GM18498 (cell line): ENCODE measurements around the gene GAMT.
"Not testable (repeated sequence)": the region's sequence is repeated elsewhere in the genome, so short reads cannot be mapped to it uniquely, and the experiment has no call there.

ENCODE experiments used
- ATAC-seq: cut with Tn5 transposase; IDR thresholded peaks from one replicate; pipeline ENCODE4 v1.9.1; 2021; ENCODE audit warnings: mild to moderate bottlenecking, moderate library complexity; ENCODE audit not compliant: unreplicated experiment

Gene GAMT

DNA sequence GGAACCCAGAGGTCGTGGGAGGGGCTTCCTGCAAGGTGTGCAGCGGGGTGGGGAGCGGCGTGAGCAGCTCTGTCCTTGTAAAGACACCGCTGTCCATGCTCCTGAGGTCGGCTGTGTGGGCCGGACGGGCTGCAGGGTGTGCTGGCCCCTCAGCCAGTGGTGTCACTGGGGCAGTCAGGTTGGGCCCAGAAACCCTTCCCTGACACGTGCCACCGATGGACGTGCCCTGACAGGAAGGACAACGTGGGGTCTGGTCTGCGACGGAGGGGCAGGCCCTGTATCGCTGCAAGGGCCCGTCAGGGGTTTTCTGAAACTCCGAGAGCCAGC is 32.7 kb upstream of the GAMT start:
- no peak for ATAC-seq

DNA sequence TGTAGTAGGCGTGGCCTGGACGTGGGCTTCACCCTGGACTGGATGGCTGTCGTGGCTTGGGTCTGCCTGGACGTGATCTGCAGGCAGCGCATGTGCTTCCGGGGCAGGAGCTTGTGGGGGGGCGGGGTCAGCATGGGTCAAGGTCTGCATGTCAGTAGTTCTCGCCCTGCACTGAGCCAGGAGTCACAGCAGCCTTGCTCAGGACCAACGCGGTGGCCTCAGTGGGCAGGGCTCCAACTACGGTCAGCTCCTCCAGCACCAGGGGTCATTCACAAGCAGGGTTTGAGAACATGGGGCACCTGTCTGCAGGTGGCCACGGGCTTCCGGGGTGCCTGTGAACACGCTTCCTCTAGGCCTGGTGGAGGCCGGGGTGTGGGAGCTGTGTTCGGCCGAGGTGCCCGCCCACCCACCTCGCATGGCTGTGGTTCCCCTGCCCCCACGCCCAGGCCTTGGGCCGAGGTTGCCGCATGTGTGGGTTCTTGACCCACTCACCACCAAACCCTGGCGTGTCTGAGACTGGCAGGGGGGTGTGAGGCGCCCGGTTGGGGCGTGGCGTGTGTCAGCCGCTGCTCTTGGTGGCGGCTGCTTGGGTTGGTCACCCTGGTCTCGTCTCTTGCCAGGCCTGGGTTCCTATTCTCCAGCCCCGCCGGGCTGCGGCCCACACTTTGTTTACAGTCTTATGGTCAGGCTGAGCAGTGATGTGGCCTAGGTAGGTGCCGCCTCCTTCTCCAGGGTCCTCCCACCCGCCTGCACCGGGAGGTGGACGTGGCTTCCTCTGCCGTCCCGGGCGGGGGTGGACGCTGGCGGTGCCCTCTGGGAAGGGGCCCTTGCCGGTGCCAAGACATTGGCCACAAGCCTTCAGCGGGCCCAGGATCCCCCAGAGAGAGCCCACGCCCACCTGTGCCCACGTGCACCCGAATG is 32.0 kb upstream of the GAMT start:
- ATAC-seq: no peak

DNA sequence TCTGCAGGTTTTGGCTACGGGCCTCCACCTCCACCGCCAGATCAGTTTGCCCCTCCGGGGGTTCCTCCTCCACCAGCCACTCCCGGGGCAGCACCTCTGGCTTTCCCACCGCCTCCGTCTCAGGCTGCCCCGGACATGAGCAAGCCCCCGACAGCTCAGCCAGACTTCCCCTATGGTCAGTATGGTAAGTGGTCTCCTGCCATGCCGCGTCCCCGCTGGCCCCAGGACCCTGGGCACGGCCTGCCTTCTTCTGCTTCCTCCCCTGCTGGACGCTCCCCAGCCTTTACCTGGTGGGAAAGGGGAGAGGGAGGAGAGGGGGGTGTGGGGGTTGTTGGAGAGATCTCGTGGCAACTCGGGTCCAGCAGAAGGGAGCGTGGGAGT is 31.2 kb upstream of the GAMT start:
- ATAC-seq: no peak

DNA sequence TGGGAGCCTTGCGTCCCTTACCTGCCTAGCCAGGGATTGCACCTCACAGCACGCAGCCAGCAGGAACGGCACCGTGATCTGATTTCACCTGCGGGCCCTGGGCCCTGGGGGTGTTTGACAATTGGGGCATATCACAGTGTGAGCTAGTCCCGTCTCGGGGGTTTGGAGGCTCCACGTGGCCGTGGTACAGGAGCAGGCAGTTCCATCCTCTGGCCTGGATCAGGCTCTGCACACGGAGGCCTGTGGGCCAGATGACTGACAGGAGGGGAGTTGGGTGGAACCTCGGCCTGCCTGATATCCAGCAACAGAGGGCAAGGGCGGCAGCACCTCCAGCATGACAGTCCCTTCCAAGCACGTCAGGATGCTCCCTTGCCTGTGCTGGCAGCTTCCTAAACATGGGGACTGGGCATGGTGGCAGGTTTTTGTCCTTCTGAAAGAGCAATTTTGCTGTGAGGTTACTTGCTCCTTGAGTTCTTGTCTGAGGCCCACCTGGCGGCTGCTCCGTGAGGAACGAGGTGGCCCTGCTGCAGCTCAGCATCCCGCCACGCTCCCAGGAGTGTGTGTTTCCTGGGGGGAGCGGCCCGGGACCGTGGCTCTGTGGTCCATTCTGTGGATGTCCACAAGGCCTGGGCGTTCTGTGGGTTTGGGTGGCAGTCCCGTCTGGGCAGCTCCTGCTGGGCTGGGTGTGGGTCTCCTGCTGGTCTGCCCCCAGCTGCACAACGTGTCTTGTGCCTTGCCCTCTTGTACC is 30.6 kb upstream of the GAMT start:
- no peak for ATAC-seq

DNA sequence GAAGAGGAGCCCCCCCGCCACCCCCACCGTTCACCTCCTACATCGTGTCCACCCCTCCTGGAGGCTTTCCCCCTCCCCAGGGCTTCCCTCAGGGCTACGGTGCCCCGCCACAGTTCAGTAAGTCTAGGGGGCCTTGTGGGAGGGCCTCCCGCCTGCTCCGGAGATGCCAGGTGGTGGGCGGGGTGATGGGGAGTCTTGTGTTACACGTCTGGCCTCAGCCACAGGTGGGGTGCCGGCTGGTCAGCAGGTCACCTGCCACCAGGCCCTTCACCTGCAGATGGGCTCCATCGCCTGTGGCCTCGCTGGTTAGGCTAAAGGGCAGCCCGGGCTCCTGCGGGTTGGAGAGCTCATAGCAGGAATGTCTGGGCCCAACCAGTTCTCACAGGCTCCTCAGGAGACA is 28.9 kb upstream of the GAMT start:
- no peak for ATAC-seq

DNA sequence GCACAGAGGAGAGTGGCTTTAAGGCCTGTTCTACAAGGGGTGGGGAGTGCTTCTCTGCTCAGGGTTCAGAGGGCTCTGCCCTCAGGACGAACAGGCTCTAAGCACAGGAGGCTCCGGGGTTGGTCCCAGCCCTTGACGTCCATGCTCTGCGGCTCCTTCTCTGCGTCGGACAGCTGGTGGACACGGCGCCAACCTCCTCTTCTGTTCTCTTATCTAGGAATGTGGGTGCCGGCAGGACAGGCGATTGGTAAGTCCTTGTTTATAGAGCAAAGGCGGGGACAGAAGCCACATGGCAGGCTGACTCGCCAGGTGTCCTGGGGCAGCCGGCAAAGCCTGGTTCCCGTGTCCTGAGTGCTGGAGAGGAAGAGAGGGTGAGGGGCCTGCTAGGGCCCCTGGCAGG is 28.4 kb upstream of the GAMT start:
- no peak for ATAC-seq

DNA sequence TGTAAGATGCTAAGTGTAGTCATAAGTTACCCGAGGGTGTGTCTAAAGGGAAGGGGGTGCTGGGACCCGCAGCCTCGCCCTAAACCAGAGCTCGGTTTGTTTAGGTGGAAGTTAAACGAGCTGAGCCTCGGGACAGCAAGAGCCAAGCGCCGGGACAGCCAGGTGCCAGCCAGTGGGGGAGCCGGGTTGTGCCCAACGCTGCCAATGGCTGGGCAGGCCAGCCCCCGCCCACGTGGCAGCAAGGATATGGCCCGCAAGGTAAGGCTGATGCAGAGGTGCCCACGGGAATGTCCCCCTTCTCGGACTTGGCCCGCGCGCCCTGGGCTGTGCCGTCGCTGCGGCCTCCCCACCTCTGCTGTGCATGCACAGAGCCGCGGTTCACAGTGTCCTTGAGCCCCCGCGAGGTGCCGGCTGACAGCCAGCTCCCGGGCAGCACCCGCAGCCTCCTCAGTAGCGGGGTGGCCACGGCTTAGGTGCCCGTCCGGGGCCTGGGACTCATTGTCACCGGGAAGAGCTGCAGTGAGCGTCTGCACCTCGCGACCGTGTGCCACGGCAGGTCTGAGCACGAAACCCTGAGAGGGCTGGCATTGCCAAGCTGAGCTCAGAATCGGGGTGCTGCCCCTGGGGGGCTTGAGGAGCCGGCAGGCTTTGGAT is 27.5 kb upstream of the GAMT start:
- no peak for ATAC-seq

DNA sequence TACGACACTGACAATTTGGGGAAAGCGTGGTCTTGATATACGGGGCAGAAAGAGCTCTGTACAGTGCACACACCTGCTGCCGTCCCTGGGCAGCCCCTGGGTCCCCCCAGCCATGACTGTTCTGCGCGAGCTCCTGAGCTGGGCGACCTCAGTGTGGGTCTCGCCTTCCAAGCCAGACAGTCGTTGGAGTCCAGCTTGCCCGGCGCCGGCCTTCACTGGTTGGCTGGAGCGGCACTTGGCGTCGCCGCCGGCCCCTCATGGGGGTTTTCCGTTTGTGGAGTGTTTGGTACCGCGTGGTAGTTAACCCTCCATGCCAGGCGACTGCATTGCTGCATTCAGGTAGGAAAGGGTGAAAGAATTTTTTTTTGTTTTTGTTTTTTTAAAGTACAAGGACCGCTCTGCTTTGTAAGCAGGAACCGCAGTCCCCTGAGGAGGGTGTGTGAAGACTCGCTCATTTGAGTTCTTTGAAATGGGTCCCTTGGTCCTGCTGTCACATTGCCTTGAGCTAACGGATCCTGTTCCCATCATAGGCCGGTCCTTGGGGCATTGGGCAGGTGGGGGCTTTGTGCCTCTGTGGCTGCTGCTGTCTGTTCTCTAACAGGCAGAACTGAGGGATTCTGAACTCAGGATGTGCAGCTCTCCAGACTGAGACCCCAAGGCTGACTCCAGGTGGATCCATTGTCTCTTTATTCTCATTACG is 26.0 kb upstream of the GAMT start:
- ATAC-seq: no peak

DNA sequence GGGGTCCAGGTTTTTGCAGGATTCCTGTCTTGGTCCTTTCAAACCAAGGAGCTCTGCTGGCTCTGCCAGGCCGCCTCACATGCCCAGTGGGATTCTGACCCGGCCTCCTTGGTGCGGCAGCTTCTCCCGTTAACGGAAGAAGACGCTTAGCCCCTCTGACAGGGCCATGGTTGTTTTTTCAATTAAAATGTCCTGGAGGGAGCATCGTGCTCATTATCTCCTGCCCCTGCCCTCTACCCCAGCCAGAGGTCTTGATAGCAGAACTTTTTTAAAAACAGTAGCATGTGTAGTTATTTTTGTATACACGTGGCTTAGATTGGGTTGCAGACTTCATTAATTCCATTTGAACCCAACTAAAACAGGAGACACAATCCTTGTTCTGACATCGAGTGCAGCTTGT is 25.4 kb upstream of the GAMT start:
- no peak for ATAC-seq

DNA sequence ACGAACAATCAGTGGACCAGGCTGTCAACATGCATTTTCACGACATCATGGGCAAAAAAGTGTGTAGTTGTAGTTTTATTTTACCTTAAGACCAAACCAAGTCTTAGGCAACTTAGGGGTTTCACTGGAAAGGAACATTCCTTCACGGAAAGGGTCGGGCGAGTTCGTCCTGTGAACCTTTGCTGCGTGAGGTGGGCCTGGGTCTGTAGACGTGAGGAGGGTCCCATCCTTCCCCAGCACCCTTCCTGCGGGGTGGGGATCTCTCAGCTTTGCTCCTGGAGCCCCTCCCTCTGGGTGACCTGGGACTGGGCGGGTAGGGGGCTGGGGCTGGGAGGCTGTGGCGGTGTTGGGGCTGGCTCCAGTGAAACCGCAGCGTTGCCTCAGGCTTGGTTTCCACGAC is 24.6 kb upstream of the GAMT start:
- ATAC-seq: no peak

DNA sequence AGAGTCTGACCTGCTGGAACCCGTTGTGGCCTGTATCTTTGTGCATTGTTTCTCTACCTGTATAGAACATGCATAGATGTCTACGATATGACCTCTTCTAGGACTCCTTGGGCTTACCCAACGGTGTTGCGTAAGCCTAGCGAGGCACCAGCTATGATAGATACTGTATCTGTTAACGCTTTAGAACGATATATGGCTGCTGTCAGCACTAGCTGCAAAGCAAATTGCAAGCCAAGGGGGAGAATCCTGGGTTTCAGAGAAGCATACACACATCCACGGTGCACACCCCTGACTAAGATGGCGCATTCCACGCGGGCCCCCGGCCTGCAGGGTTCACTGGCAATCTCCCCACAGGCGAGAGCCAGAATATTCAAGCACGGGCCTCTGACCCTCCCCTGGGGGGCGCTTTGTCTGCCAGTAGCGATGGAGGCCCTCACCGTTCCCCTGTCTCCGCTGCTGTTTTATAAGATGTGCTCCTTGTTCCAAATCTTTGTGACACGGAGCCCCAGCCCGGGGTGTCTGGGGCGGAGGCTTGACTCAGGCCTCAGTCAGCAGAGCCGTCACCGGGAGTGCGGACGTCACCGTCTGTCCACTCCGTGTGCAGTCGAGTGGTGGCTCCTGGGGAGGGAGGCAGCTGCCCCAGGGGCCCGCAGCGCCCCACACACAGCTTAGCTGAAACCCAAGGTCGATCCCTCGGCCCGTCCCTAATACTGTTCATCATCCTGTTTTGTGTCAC is 23.9 kb upstream of the GAMT start:
- ATAC-seq: no peak

DNA sequence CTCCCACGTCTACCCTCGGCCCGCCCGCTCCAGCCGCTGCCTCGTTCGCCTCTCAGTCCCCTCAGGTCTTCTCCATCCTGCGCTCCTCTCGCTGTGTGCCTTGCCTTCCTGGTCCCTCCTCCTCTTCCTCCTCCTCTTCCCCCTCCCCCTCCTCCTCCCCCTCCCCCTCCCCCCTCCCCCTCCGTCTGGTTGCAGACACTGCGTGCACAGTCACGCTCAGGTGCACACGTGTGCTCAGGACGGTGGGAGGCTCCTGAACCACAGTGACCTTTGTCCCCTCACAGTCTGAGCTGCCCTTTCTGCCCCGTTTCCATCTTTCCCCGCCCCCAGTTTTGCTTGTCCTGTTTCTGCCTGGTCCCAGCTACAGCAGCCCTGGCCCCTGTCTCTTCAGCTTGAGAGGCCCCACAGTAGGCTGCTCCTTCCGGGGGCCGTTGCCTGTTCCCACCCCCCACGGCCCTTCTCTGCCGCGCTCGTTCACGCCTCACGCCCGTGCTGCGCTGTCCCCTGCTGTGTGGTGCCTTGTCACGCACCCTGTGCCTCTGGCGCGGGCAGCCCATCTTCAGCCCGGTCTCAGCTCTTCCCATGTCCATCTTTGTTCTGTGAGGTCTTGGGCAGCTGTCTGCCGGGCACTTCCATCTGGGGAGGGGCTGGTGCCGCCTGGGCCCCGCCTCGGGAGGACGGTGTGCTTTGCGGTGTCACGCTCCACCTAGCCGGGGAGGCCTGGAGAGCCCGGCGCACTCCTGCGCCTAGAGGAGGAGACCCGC is 23.0 kb upstream of the GAMT start:
- ATAC-seq: no peak

DNA sequence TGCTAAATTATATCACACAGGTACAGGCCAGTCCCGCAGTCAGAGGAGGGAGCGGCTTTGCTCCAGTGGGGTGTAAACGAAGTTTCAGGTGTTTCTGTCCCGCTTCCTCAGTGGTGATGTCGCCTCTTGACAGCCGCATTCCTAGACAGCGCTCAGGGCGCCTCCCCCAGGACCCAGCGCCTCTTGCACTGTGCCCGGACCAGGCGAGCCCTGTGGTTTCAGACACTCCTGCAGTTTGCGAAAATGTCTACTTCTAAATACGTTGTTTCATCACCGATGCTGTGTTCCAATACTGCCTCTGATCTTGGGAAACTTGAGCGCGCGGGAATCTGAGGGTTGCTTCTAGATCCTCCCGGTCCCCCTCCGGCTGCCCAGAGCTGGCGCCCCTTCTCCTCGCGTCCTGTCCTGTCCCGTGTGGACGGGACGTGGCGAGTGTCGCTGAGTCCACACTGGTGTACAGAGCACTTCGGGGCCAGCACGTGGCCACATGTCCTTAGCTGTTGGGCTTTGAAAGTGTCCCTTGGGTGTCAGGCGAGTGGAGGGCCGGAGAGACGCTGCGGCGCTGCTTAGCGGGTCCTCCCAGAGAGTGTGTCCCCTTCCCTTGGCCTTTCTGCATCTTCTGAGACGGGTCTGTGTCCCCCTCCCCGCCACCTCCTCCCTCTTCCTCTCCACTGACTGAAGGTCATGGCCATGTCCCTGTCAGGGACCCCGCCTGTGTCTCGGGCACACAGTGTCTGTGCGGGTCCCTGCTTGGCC is 22.3 kb upstream of the GAMT start:
- ATAC-seq: no peak

DNA sequence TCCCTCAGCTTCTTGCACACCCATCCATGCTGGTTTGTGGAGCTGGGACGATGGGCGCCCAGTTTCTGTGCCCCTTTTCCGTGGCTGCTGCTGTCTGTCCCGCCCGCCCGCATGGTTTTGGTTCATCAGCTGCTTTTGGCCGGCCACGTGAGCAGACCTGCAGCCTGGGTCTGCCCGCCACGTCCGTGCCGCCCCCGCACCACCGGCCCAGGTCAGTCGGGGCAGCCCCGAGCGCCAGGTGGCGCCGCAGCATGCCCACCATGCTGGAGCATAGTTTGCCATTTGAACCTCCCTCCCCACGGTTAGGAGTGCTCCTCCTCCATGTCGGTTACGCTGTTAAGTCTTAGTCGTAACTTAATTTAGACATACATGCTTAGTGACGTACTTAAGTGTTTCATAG is 21.6 kb upstream of the GAMT start:
- no peak for ATAC-seq

DNA sequence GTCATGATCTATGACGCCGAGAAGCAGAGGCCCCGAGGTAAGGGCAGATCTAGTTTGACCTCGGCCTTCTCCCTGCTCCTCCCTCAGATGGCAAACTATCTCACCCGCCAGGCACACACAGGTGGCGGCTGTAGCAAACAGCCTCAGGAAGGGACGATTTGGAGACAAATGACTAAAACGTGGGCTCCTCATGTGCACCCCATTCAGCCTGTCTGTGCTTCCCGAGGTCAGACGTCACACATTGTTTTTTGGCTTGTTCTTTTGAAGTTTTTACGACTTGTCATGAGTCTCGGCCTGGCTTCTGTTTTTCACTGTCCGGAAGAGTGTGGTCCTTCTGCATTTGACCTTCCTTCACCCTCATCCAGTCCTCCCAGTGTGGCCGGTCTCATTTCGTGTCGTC is 21.0 kb upstream of the GAMT start:
- no peak for ATAC-seq

DNA sequence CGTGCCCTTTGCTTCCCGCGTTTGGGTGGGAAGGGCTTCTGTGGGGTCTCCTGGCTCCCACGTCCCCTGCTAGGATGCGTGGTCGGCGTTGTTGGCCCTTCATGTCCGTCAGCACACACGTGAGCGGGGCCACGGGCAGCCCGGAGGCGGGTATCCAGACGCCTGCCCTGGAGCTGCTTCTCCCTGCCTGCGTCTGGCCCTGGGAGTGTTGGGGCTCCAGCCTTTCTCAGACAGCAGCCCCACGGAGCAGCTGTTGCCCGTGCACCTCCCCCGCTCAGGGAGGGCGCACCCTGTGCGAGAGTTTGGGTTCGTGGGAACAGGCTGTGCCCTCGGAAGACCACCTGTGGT is 20.6 kb upstream of the GAMT start:
- no peak for ATAC-seq

DNA sequence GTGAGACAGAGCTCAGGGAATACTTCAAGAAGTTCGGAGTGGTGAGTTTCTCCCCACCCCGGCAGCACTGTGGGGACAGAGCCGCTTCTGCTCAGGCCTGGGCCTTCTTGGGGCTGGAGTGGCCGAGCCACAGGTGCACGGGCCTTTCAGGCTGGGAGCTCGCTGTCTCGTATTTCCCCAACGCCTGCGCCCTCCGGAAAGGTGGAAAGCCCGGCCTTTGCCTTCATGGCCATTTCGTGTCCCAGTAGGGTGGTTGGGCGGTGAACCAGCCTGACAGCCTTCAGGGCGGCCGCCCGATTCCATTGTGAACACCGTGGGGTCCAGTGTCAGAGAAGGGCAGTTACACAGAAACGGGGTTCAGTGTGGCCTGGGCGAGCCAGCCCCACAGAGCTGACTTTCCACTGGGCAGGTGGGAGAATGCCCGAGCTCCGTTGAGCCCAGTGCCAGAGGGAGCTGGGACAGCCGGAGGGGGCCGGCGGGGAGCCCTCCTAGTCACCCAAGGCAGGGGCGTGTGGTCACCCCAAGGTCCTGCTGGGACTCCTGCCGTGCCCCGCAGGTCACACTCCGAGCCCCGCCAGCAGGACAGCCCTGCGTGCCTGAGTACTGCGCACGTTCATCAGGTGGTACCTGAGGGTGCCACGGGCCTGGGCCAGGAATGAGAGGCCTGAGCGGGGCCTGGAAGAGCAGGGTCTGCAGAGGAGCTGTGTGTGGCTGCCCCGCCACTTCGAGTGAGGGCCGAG is 20.0 kb upstream of the GAMT start:
- ATAC-seq: no peak

DNA sequence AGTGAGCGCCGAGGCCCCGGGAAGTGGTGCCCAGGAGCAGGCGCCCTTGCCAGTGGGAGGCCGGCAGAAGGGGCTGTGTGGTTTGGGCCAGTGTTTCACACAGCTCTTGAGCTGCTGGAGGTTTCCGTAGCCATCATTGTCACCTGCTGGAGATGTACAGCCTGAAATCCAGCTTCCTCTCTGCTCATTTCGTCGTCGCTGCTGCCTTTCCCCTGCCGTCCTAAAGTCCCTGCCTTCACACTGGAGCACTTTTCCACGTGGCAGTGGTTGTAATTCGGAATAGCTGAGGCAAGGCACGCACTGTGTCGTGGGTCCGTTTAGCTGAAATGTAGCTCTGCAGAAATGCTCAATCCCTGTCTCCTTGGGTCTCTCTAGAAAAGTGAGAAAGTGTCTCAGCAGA is 19.2 kb upstream of the GAMT start:
- ATAC-seq: no peak

DNA sequence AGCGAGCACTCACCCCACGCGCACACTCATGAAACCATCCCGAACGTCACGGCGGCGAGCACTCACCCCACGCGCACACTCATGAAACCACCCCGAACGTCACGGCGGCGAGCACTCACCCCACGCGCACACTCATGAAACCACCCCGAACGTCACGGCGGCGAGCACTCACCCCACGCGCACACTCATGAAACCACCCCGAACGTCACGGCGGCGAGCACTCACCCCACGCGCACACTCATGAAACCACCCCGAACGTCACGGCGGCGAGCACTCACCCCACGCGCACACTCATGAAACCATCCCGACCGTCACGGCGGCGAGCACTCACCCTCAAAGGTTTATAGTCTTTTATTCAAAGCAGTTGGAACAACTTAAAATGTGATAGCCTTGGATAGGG is 18.7 kb upstream of the GAMT start:
- not testable (repeated sequence) for ATAC-seq
